Neutrophil (primary cell): ENCODE measurements around the gene KCNQ5.

Source experiments
- H3K27ac ChIP-seq: fragments of 200-600 bp; sonication (generic); 2 replicates; pipeline ENCODE4 v1.5.1; 2016; ENCODE audit warnings: mild to moderate bottlenecking, moderate library complexity
- H3K27me3 ChIP-seq: fragments of 200-600 bp; sonication (generic); 2 replicates; pipeline ENCODE4 v1.6.0; 2016; ENCODE audit warnings: mild to moderate bottlenecking
- H3K36me3 ChIP-seq: fragments of 200-600 bp; sonication (generic); 2 replicates; pipeline ENCODE4 v1.5.1; 2017
- H3K4me1 ChIP-seq, 2 experiments: fragments of 200-600 bp in 1 of 2; sonication (generic) in 1 of 2; 1 replicate in 1 of 2; 2 replicates in 1 of 2; pipeline versions ENCODE4 v1.5.1 to v1.6.1; 2013 to 2016; ENCODE audit warnings: low read depth in 1 of 2, low read length in 1 of 2, mild to moderate bottlenecking in 1 of 2, moderate library complexity in 1 of 2; ENCODE audit not compliant: control insufficient read depth in 1 of 2, insufficient read depth in 1 of 2
- H3K4me3 ChIP-seq, 2 experiments: fragments of 200-600 bp in 1 of 2; sonication (generic) in 1 of 2; 1 replicate in 1 of 2; 2 replicates in 1 of 2; pipeline ENCODE4 v1.5.1; 2013 to 2016; ENCODE audit warnings: low read depth in 1 of 2, low read length in 1 of 2, mild to moderate bottlenecking in 1 of 2, moderate library complexity in 1 of 2
- H3K9me3 ChIP-seq: fragments of 200-600 bp; sonication (generic); 2 replicates; pipeline ENCODE4 v1.5.1; 2016
- CTCF ChIP-seq: fragments of 200-600 bp; sonication (generic); IDR thresholded peaks from 2 replicates; pipeline ENCODE4 v1.5.1; 2016; ENCODE audit warnings: antibody characterized with exemption

The KCNQ5 gene

GRCh38 chr6:72728706-72729343 lies 107.0 kb downstream of the KCNQ5 start:
- Histone ChIP-seq H3K36me3 (no peaks in the 10 kb centered on the region), H3K27ac (no peak overlapping the region), H3K4me1 (no peaks in the 10 kb centered on the region), H3K9me3 (no peaks in the 10 kb centered on the region), H3K27me3 (no peaks in the 10 kb centered on the region), H3K4me3 (no peak overlapping the region)
- TF ChIP-seq CTCF, result no peak

GRCh38 chr6:72733045-72733444 lies 111.2 kb downstream of the KCNQ5 start:
- H3K4me1 ChIP-seq, result no peaks in the 10 kb centered on the region
- H3K36me3 ChIP-seq, result no peaks in the 10 kb centered on the region
- H3K9me3 ChIP-seq, result no peaks in the 10 kb centered on the region
- no peak overlapping the region for H3K4me3 ChIP-seq
- no peak overlapping the region for H3K27ac ChIP-seq
- no peak for TF ChIP-seq CTCF
- H3K27me3 ChIP-seq, result no peaks in the 10 kb centered on the region

GRCh38 chr6:72738091-72738490 lies 116.2 kb downstream of the KCNQ5 start:
- no peaks in the 10 kb centered on the region for H3K9me3 ChIP-seq
- no peak for TF ChIP-seq CTCF
- no peaks in the 10 kb centered on the region for H3K27me3 ChIP-seq
- no peak overlapping the region for H3K4me3 ChIP-seq
- no peak overlapping the region for H3K27ac ChIP-seq
- no peaks in the 10 kb centered on the region for H3K36me3 ChIP-seq
- peaks cover 0 to 9% of the 10 kb centered on the region in 2 experiments for H3K4me1 ChIP-seq

- Histone ChIP-seq H3K4me1 (peaks cover 0 to 9% of the 10 kb centered on the region in 2 experiments), H3K27me3 (no peaks in the 10 kb centered on the region), H3K4me3 (no peak overlapping the region), H3K9me3 (no peaks in the 10 kb centered on the region), H3K36me3 (no peaks in the 10 kb centered on the region), H3K27ac (no peak overlapping the region)
- no peak for TF ChIP-seq CTCF
These were observed 117.5 kb downstream of the KCNQ5 start for GRCh38 chr6:72739368-72739779.

GRCh38 chr6:72740135-72740534 lies 118.3 kb downstream of the KCNQ5 start:
- no peak overlapping the region for H3K27ac ChIP-seq
- H3K27me3 ChIP-seq, result no peaks in the 10 kb centered on the region
- no peaks in the 10 kb centered on the region for H3K36me3 ChIP-seq
- H3K9me3 ChIP-seq, result no peaks in the 10 kb centered on the region
- no peak overlapping the region for H3K4me3 ChIP-seq
- no peak for TF ChIP-seq CTCF
- peaks cover 0 to 9% of the 10 kb centered on the region in 2 experiments for H3K4me1 ChIP-seq
